ENCODE results near the gene DNAJB14.

DNA sequence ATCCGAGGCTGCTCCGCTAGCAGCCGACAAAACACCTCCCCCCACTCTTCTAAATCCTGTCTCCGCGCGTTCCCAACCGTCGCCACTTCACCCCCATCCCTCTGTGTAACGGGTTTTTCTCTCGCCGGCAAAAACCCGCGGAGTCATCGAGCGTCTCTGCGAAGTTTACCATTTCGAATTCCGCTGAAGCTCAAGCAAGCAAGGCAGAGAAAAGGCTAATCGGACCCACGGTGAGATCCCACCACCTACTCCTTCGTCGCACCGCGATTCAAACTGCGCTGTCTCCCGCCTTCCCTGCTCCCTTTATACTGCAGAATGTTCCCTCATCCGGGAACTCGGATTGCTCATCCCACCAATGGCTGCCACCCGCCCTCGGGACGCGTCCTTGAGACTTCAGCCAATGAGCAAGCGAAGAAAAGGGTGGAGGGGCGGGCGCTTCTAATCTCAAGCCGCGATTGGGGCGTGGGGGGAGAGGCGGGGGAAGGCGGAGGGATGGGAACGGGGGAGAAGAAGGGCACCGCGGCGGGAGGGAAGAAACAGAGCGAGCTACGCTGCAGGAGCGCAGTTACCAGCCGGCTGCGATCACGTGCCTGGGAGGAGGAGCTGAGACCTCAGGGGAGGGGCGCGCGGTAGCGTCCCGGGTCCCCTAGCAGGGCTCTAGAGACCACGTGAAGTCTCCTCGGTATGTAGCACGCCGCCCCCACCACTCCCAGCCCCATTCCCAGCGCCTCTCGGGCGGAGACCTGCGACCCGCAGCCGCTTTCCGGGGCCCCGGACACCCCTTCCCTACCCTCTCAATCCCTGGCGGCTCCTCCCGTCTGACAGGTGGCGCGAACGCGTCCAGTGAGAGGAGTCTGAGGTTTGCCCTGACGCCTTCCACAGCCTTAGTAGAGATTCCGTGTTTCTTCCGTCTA is 3.8 kb upstream of the DNAJB14 start, which contains the start of gene H2AZ1:
- TF ChIP-seq, protein P1, sequence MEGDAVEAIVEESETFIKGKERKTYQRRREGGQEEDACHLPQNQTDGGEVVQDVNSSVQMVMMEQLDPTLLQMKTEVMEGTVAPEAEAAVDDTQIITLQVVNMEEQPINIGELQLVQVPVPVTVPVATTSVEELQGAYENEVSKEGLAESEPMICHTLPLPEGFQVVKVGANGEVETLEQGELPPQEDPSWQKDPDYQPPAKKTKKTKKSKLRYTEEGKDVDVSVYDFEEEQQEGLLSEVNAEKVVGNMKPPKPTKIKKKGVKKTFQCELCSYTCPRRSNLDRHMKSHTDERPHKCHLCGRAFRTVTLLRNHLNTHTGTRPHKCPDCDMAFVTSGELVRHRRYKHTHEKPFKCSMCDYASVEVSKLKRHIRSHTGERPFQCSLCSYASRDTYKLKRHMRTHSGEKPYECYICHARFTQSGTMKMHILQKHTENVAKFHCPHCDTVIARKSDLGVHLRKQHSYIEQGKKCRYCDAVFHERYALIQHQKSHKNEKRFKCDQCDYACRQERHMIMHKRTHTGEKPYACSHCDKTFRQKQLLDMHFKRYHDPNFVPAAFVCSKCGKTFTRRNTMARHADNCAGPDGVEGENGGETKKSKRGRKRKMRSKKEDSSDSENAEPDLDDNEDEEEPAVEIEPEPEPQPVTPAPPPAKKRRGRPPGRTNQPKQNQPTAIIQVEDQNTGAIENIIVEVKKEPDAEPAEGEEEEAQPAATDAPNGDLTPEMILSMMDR (IDR thresholded peaks at IDR 0.05) = no peak
- TF ChIP-seq, protein P2, sequence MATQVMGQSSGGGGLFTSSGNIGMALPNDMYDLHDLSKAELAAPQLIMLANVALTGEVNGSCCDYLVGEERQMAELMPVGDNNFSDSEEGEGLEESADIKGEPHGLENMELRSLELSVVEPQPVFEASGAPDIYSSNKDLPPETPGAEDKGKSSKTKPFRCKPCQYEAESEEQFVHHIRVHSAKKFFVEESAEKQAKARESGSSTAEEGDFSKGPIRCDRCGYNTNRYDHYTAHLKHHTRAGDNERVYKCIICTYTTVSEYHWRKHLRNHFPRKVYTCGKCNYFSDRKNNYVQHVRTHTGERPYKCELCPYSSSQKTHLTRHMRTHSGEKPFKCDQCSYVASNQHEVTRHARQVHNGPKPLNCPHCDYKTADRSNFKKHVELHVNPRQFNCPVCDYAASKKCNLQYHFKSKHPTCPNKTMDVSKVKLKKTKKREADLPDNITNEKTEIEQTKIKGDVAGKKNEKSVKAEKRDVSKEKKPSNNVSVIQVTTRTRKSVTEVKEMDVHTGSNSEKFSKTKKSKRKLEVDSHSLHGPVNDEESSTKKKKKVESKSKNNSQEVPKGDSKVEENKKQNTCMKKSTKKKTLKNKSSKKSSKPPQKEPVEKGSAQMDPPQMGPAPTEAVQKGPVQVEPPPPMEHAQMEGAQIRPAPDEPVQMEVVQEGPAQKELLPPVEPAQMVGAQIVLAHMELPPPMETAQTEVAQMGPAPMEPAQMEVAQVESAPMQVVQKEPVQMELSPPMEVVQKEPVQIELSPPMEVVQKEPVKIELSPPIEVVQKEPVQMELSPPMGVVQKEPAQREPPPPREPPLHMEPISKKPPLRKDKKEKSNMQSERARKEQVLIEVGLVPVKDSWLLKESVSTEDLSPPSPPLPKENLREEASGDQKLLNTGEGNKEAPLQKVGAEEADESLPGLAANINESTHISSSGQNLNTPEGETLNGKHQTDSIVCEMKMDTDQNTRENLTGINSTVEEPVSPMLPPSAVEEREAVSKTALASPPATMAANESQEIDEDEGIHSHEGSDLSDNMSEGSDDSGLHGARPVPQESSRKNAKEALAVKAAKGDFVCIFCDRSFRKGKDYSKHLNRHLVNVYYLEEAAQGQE (IDR thresholded peaks at IDR 0.05; ENCODE audit: insufficient read depth in 1 of 2, low read depth in 2 of 2, low read length in 1 of 2) = no peak

Measured in Panc1 (cell line).